Lung microvascular endothelial cell (primary cell): ENCODE results near the gene GLCCI1. TPM values are rescaled to one million over a fixed set of nuclear protein-coding genes. Genes with fewer than 3 reads are reported as not detected.
A peak's percentile ranks its signal among the peaks of the same experiment; 100 is the strongest.

Experiments
- DNase-seq, 2 donors: peaks; one replicate each; pipeline versions ENCODE4 v3.0.0 to v3.0.0-alpha.2; 2010; ENCODE audit warnings: low read depth in 2 of 2
- total RNA-seq: library from RNA; depleted of rRNA; stranded (reverse); fragments of >200 nt; gene quantifications from 2 replicates; pipeline ENCODE4 v1.2.1, GENCODE V29; 2014

GLCCI1 gene
- total RNA-seq, result 0.87 and 1.4 TPM in 2 replicates

- peak; percentile 96 to 97 for DNase-seq
Measured at GRCh38 chr7:7968544-7969305, at the start of gene GLCCI1. Gene GLCCI1 (plus strand): TSS chr7:7968796. CDS start chr7:7969351, 555 bp downstream.

- no peak for DNase-seq
Measured at GRCh38 chr7:7919449-7919945, 49.1 kb upstream of the GLCCI1 start.

- DNase-seq, result no peak
Measured at GRCh38 chr7:7920056-7920455, 48.5 kb upstream of the GLCCI1 start.

- DNase-seq, result no peak
Measured at GRCh38 chr7:7920481-7920880, 48.1 kb upstream of the GLCCI1 start.

- DNase-seq, result no peak
Measured at GRCh38 chr7:7921830-7922229, 46.8 kb upstream of the GLCCI1 start.

- DNase-seq, result no peak
Measured at GRCh38 chr7:7922684-7923385, 45.8 kb upstream of the GLCCI1 start.

- no peak for DNase-seq
Measured at GRCh38 chr7:7923818-7924217, 44.8 kb upstream of the GLCCI1 start.

GRCh38 chr7:7924303-7924702 is 44.3 kb upstream of the GLCCI1 start:
- DNase-seq, result no peak

- DNase-seq, result no peak
Measured at GRCh38 chr7:7931626-7932025, 37.0 kb upstream of the GLCCI1 start.

GRCh38 chr7:7932553-7932952 is 36.0 kb upstream of the GLCCI1 start:
- DNase-seq, result no peak

- DNase-seq, result no peak
Measured at GRCh38 chr7:7933915-7934526, 34.6 kb upstream of the GLCCI1 start.

- no peak for DNase-seq
Measured at GRCh38 chr7:7934945-7935344, 33.7 kb upstream of the GLCCI1 start.

GRCh38 chr7:7938471-7938870 is 30.1 kb upstream of the GLCCI1 start:
- no peak for DNase-seq

GRCh38 chr7:7943951-7944350 is 24.6 kb upstream of the GLCCI1 start:
- no peak for DNase-seq

GRCh38 chr7:7944619-7945282 is 23.8 kb upstream of the GLCCI1 start:
- DNase-seq, result peak; percentile 46 to 61

GRCh38 chr7:7946486-7946885 is 22.1 kb upstream of the GLCCI1 start:
- DNase-seq, result no peak

GRCh38 chr7:7948232-7948631 is 20.4 kb upstream of the GLCCI1 start:
- DNase-seq, result no peak

GRCh38 chr7:7953806-7954205 is 14.8 kb upstream of the GLCCI1 start:
- no peak for DNase-seq

- peak in 1 of 2 donors; percentile 69 for DNase-seq
Measured at GRCh38 chr7:7956531-7957128, 12.0 kb upstream of the GLCCI1 start.

GRCh38 chr7:7957513-7957912 is 11.1 kb upstream of the GLCCI1 start:
- no peak for DNase-seq

GRCh38 chr7:7959979-7960670 is 8.5 kb upstream of the GLCCI1 start:
- DNase-seq, result no peak
